ENCODE results near the gene NUDT14.

DNA sequence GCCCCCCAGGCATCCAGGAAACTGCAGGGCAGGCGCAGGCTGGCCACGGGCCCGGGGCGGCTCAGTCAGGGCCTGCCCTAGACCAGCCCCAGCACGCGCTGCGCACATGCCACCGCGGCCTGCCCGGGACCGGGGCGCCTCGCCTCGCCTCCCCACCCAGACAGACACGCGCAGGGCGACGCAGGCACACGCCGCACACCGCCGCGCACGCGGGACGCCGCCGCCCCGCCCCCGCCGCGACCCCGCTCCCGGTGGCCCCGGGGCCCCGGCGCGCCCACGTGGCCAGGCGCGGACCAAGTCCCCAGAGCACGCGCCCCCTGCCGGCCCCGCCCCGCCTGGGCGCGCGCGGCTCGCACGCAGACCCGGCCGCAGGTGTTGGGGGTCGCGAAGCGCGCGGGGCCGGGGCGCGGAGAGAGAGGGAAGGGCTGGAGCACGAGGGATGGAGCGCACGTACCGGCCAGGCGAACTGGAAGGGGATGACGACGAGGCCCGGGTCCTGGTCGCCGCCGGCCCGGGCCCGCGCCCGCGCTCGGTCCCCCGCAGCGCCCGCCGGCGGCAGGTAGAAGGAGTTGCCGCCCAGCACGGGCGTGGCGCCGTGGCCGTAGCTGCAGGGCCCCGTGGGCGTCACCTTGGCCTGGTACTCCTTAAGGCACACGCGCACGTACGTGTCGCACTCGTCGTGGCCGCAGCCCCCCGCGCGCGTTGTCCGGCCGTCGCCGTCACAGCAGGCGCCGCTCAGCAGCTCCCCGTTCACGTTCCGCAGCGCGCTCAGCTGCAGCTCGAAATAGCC, 13.6 kb downstream of the NUDT14 start:
- TF ChIP-seq, protein P1, sequence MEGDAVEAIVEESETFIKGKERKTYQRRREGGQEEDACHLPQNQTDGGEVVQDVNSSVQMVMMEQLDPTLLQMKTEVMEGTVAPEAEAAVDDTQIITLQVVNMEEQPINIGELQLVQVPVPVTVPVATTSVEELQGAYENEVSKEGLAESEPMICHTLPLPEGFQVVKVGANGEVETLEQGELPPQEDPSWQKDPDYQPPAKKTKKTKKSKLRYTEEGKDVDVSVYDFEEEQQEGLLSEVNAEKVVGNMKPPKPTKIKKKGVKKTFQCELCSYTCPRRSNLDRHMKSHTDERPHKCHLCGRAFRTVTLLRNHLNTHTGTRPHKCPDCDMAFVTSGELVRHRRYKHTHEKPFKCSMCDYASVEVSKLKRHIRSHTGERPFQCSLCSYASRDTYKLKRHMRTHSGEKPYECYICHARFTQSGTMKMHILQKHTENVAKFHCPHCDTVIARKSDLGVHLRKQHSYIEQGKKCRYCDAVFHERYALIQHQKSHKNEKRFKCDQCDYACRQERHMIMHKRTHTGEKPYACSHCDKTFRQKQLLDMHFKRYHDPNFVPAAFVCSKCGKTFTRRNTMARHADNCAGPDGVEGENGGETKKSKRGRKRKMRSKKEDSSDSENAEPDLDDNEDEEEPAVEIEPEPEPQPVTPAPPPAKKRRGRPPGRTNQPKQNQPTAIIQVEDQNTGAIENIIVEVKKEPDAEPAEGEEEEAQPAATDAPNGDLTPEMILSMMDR (IDR thresholded peaks at IDR 0.05), result peak; percentile 76
- no peak for TF ChIP-seq SIN3A (IDR thresholded peaks at IDR 0.05; ENCODE audit: borderline replicate concordance, insufficient read depth, low read depth, low read length)
- TF ChIP-seq, protein P2, sequence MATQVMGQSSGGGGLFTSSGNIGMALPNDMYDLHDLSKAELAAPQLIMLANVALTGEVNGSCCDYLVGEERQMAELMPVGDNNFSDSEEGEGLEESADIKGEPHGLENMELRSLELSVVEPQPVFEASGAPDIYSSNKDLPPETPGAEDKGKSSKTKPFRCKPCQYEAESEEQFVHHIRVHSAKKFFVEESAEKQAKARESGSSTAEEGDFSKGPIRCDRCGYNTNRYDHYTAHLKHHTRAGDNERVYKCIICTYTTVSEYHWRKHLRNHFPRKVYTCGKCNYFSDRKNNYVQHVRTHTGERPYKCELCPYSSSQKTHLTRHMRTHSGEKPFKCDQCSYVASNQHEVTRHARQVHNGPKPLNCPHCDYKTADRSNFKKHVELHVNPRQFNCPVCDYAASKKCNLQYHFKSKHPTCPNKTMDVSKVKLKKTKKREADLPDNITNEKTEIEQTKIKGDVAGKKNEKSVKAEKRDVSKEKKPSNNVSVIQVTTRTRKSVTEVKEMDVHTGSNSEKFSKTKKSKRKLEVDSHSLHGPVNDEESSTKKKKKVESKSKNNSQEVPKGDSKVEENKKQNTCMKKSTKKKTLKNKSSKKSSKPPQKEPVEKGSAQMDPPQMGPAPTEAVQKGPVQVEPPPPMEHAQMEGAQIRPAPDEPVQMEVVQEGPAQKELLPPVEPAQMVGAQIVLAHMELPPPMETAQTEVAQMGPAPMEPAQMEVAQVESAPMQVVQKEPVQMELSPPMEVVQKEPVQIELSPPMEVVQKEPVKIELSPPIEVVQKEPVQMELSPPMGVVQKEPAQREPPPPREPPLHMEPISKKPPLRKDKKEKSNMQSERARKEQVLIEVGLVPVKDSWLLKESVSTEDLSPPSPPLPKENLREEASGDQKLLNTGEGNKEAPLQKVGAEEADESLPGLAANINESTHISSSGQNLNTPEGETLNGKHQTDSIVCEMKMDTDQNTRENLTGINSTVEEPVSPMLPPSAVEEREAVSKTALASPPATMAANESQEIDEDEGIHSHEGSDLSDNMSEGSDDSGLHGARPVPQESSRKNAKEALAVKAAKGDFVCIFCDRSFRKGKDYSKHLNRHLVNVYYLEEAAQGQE (IDR thresholded peaks at IDR 0.05; ENCODE audit: insufficient read depth in 1 of 2, low read depth in 2 of 2, low read length in 1 of 2), result no peak
- no peak for TF ChIP-seq POLR2AphosphoS5 (IDR thresholded peaks at IDR 0.05; ENCODE audit: low read depth, low read length)
- no peak for TF ChIP-seq TCF7L2 (IDR thresholded peaks at IDR 0.05; ENCODE audit: low read depth, low read length)
